Activated CD8-positive, alpha-beta T cell treated with anti-CD3 and anti-CD28 coated beads for 36 hours (primary cell): Measurements from ENCODE around the gene CPO. TPM values are rescaled to one million over a fixed set of nuclear protein-coding genes. Genes with fewer than 3 reads are reported as not detected.

ENCODE experiments used
- ATAC-seq: fragments of 200-7000 bp; cut with Tn5 transposase; one replicate; pipeline ENCODE4 v1.10.0; 2021; ENCODE audit warnings: mild to moderate bottlenecking, moderate library complexity
- CTCF ChIA-PET: fragments of 350-600 bp; sonication (Branson Sonifier 250); formaldehyde crosslinking; loops from one replicate; lab custom pipeline; 2021; ENCODE audit warnings: antibody characterized with exemption; lab: Charles Lee
- POLR2A ChIA-PET: fragments of 350-600 bp; sonication (Branson Sonifier 250); formaldehyde crosslinking; loops from one replicate; lab custom pipeline; 2021; ENCODE audit warnings: antibody characterized with exemption; lab: Charles Lee
- DNase-seq: peaks from one replicate; pipeline ENCODE4 v3.0.0-alpha.2; 2020
- H3K27ac Mint-ChIP-seq: one replicate; pipeline ENCODE4 v1.8.0; 2021; ENCODE audit warnings: mild to moderate bottlenecking, mixed read lengths
- H3K27me3 Mint-ChIP-seq: one replicate; pipeline ENCODE4 v1.8.0; 2021; ENCODE audit warnings: mixed read lengths
- H3K36me3 Mint-ChIP-seq: one replicate; pipeline ENCODE4 v1.8.0; 2021; ENCODE audit warnings: low read depth, mixed read lengths
- H3K4me1 Mint-ChIP-seq: one replicate; pipeline ENCODE4 v1.8.0; 2021; ENCODE audit warnings: low read depth, mixed read lengths
- H3K4me3 Mint-ChIP-seq: one replicate; pipeline ENCODE4 v1.8.0; 2021; ENCODE audit warnings: mild to moderate bottlenecking, moderate library complexity, mixed read lengths
- H3K9me3 Mint-ChIP-seq: one replicate; pipeline ENCODE4 v1.8.0; 2021; ENCODE audit warnings: mixed read lengths
- CTCF ChIP-seq: fragments of 200-600 bp; IDR thresholded peaks from one replicate; pipeline ENCODE4 v1.8.0; 2022; ENCODE audit warnings: antibody characterized with exemption, mild to moderate bottlenecking
- intact Hi-C: fragments of 100-400 bp; cut with micrococcal nuclease; formaldehyde crosslinking; loops from one replicate; pipeline ENCODE4 v1.10.0; 2022
- total RNA-seq, 2 experiments: library from RNA; stranded (reverse); gene quantifications; one replicate each; pipeline ENCODE4 v1.2.3, GENCODE V29; 2021

The CPO gene
- total RNA-seq, 2 experiments from 2014 or later = not detected

GRCh38 chr2:206987810-206988209, 48.5 kb downstream of the CPO start:
- no peak for TF ChIP-seq CTCF

GRCh38 chr2:206988884-206989283, 49.6 kb downstream of the CPO start:
- Mint-ChIP-seq H3K4me1 (peaks cover 24% of the 10 kb centered on the region), H3K9me3 (peaks cover 2% of the 10 kb centered on the region), H3K27me3 (no peaks in the 10 kb centered on the region), H3K4me3 (no peak overlapping the region), H3K27ac (peak overlapping the region; percentile 30), H3K36me3 (no peaks in the 10 kb centered on the region)
- no peak for TF ChIP-seq CTCF
- intact Hi-C loops = loop anchor here (10.0 kb wide), 1 partner anchor 184 kb away; no protein-coding TSS in a partner anchor
- ChIA-PET POLR2A (interaction anchor here (0.9 kb wide), 1 partner anchor 223 kb away, joined by 3 read pairs; no protein-coding TSS in a partner anchor), CTCF (interaction anchor here (0.7 to 1.6 kb wide), 6 partner anchors 9 to 294 kb away, joined by 3 to 5 read pairs (median 4); no protein-coding TSS in a partner anchor)
- DNase-seq (no peak), ATAC-seq (peak; percentile 39)

More at GRCh38 chr2:206987810-206988209, 48.5 kb downstream of the CPO start:
- Mint-ChIP-seq H3K4me3 (no peak overlapping the region), H3K9me3 (peaks cover 2% of the 10 kb centered on the region), H3K27me3 (no peaks in the 10 kb centered on the region), H3K4me1 (peaks cover 24% of the 10 kb centered on the region), H3K36me3 (no peaks in the 10 kb centered on the region), H3K27ac (no peak overlapping the region)
- no peak for DNase-seq
- ATAC-seq = no peak
- ChIA-PET CTCF (interaction anchor here (1.4 kb wide), 1 partner anchor 485 kb away, joined by 5 read pairs; no protein-coding TSS in a partner anchor), POLR2A (no interaction called here)
- intact Hi-C loops = loop anchor here (10.0 kb wide), 1 partner anchor 183 kb away; no protein-coding TSS in a partner anchor

GRCh38 chr2:206989311-206989710, 50.0 kb downstream of the CPO start:
- H3K4me3 Mint-ChIP-seq = no peak overlapping the region
- H3K36me3 Mint-ChIP-seq = no peaks in the 10 kb centered on the region
- POLR2A ChIA-PET = interaction anchor here (0.9 kb wide), 1 partner anchor 223 kb away, joined by 3 read pairs; no protein-coding TSS in a partner anchor
- peak; percentile 66 for TF ChIP-seq CTCF
- H3K4me1 Mint-ChIP-seq = peaks cover 24% of the 10 kb centered on the region
- H3K27ac Mint-ChIP-seq = peak overlapping the region; percentile 30
- intact Hi-C loops = loop anchor here (10.0 kb wide), 1 partner anchor 185 kb away; no protein-coding TSS in a partner anchor
- no peaks in the 10 kb centered on the region for H3K27me3 Mint-ChIP-seq
- peaks cover 2% of the 10 kb centered on the region for H3K9me3 Mint-ChIP-seq
- CTCF ChIA-PET = interaction anchor here (0.7 to 1.6 kb wide), 7 partner anchors 9 to 294 kb away, joined by 3 to 5 read pairs (median 3); no protein-coding TSS in a partner anchor
- ATAC-seq (peak; percentile 71), DNase-seq (peak; percentile 26)

- H3K36me3 Mint-ChIP-seq = no peaks in the 10 kb centered on the region
- no peak for TF ChIP-seq CTCF
- ChIA-PET POLR2A (no interaction called here), CTCF (interaction anchor here (0.8 to 1.6 kb wide), 3 partner anchors 166 to 482 kb away, joined by 3 to 4 read pairs (median 3); no protein-coding TSS in a partner anchor)
- H3K4me1 Mint-ChIP-seq = peaks cover 24% of the 10 kb centered on the region
- no peak overlapping the region for H3K27ac Mint-ChIP-seq
- DNase-seq (no peak), ATAC-seq (no peak)
- no peaks in the 10 kb centered on the region for H3K27me3 Mint-ChIP-seq
- H3K9me3 Mint-ChIP-seq = peaks cover 2% of the 10 kb centered on the region
- intact Hi-C loops = no loop called here
- no peak overlapping the region for H3K4me3 Mint-ChIP-seq
Observed at GRCh38 chr2:206990360-206990759, 51.0 kb downstream of the CPO start.

- peaks cover 24% of the 10 kb centered on the region for H3K4me1 Mint-ChIP-seq
- no peak overlapping the region for H3K27ac Mint-ChIP-seq
- peaks cover 2% of the 10 kb centered on the region for H3K9me3 Mint-ChIP-seq
- no peak for TF ChIP-seq CTCF
- no peaks in the 10 kb centered on the region for H3K36me3 Mint-ChIP-seq
- no peaks in the 10 kb centered on the region for H3K27me3 Mint-ChIP-seq
- DNase-seq = no peak
- H3K4me3 Mint-ChIP-seq = no peak overlapping the region
- ChIA-PET POLR2A (no interaction called here), CTCF (no interaction called here)
- no peak for ATAC-seq
- intact Hi-C loops = no loop called here
Observed at GRCh38 chr2:206991070-206991469, 51.8 kb downstream of the CPO start.
